GM12878 (cell line): Measurements from ENCODE around the gene TEKT5. TPM values are rescaled to one million over a fixed set of nuclear protein-coding genes. Genes with fewer than 3 reads are reported as not detected.

Source experiments
- ATAC-seq: fragments of 200-7000 bp; cut with Tn5 transposase; 3 replicates; pipeline ENCODE4 v1.9.1; 2020; ENCODE audit warnings: mild to moderate bottlenecking, moderate library complexity
- BruUV-seq: library from RNA; stranded (reverse); fragments of 400-500 nt; replicated peaks from 2 replicates; lab custom pipeline; 2021; lab: Mats Ljungman, UMichigan
- CTCF ChIA-PET: fragments of 300-600 bp; sonication (Branson Sonifier 250); formaldehyde crosslinking; extraction: SDS; loops from one replicate; lab custom pipeline; 2021; ENCODE audit warnings: inconsistent platforms; lab: Yijun Ruan, JAX
- POLR2A ChIA-PET: fragments of 350-600 bp; formaldehyde crosslinking; extraction: SDS; loops from one replicate; lab custom pipeline; 2021; ENCODE audit warnings: inconsistent platforms; lab: Charles Lee
- RAD21 ChIA-PET: fragments of 300-600 bp; sonication (Branson Sonifier 250); formaldehyde crosslinking; loops from one replicate; lab custom pipeline; 2023; ENCODE audit warnings: antibody characterized with exemption; ENCODE audit not compliant: unreplicated experiment; lab: Charles Lee
- SMC1A ChIA-PET: fragments of 300-600 bp; sonication (Branson Sonifier 250); formaldehyde crosslinking; loops from one replicate; lab custom pipeline; 2023; ENCODE audit not compliant: unreplicated experiment, uncharacterized antibody; lab: Charles Lee
- DNase-seq: peaks from one replicate; pipeline ENCODE4 v3.0.0-alpha.2; 2011; ENCODE audit warnings: low read depth, low spot score
- FAIRE-seq: peaks from 3 replicates; lab custom pipeline; 2011; peaks lifted over from hg19 to GRCh38; lab: Jason Lieb, UNC
- H2AFZ ChIP-seq: 2 replicates; pipeline ENCODE4 v1.6.0; 2011; ENCODE audit warnings: low read depth, low read length, control low read depth; ENCODE audit not compliant: control insufficient read depth
- H3K27ac ChIP-seq: 2 replicates; pipeline ENCODE4 v1.5.1; 2011; ENCODE audit warnings: control low read depth; ENCODE audit not compliant: control insufficient read depth, insufficient read depth
- H3K27me3 ChIP-seq, 2 experiments: replicated peaks in 1 of 2; 2 replicates each; pipeline versions ENCODE4 v1.6.0 to v1.6.1; 2011; ENCODE audit warnings: low read length in 1 of 2; ENCODE audit not compliant: control insufficient read depth in 2 of 2, insufficient read depth in 2 of 2
- H3K36me3 ChIP-seq, 2 experiments: 2 replicates each; pipeline ENCODE4 v1.5.1; 2011; ENCODE audit warnings: low read length in 1 of 2; ENCODE audit not compliant: control insufficient read depth in 2 of 2, insufficient read depth in 2 of 2
- H3K4me1 ChIP-seq: 2 replicates; pipeline ENCODE4 v1.6.1; 2011; ENCODE audit warnings: mild to moderate bottlenecking, low read length, moderate library complexity, mixed read lengths; ENCODE audit not compliant: control insufficient read depth, insufficient read depth
- H3K4me2 ChIP-seq: 2 replicates; pipeline ENCODE4 v1.6.0; 2011; ENCODE audit warnings: control low read depth; ENCODE audit not compliant: control insufficient read depth, insufficient read depth
- H3K4me3 ChIP-seq: fragments of 200-600 bp; sonication (generic); 2 replicates; pipeline ENCODE4 v1.5.1; 2016
- H3K79me2 ChIP-seq: 2 replicates; pipeline ENCODE4 v1.6.0; 2011; ENCODE audit warnings: low read length; ENCODE audit not compliant: control insufficient read depth, insufficient read depth
- H3K9ac ChIP-seq: 2 replicates; pipeline ENCODE4 v1.8.0; 2011; ENCODE audit warnings: low read length, control low read depth, mixed read lengths; ENCODE audit not compliant: control insufficient read depth, insufficient read depth
- H3K9me3 ChIP-seq: replicated peaks from 3 replicates; pipeline ENCODE4 v1.5.1; 2011; ENCODE audit warnings: mild to moderate bottlenecking, low read length; ENCODE audit not compliant: control insufficient read depth, insufficient read depth
- H4K20me1 ChIP-seq: 2 replicates; pipeline ENCODE4 v1.6.0; 2011; ENCODE audit not compliant: control insufficient read depth, insufficient read depth
- IKZF1 ChIP-seq: fragments of 450-650 bp; conservative IDR thresholded peaks from 2 replicates; pipeline ENCODE4 v1.6.1; 2017; ENCODE audit warnings: antibody characterized with exemption, mild to moderate bottlenecking
- RBBP5 ChIP-seq: fragments of 200-600 bp; sonication (generic); conservative IDR thresholded peaks from 2 replicates; pipeline ENCODE4 v1.6.1; 2016
- SUZ12 ChIP-seq: fragments of 200-600 bp; sonication (generic); IDR thresholded peaks from one replicate; pipeline ENCODE4 v1.6.1; 2018; ENCODE audit warnings: antibody characterized with exemption, mild to moderate bottlenecking; ENCODE audit not compliant: unreplicated experiment
- WGBS: methylation state at CpG from one replicate; pipeline ENCODE4 v1.1.6; 2016; ENCODE audit warnings: low lambda C conversion rate; ENCODE audit not compliant: insufficient replicate concordance, insufficient coverage; ENCODE audit errors: missing lambda C conversion rate; 5-methylcytosine and 5-hydroxymethylcytosine counted together
- in situ Hi-C: fragments of 300-500 bp; cut with MboI; formaldehyde crosslinking; loops from 9 replicates; pipeline ENCODE4 v1.14.3; 2018; ENCODE audit warnings: mixed read lengths
- intact Hi-C: fragments of 100-400 bp; cut with micrococcal nuclease; formaldehyde crosslinking; loops from one replicate; pipeline ENCODE4 v1.14.2; 2022; ENCODE audit not compliant: unreplicated experiment
- polyA plus RNA-seq, 11 experiments: library from polyadenylated mRNA; depleted of rRNA in 4 of 11; unstranded in 6 of 11; stranded (reverse) in 5 of 11; fragments of >200 nt; fragmentation: Nextera tagmentation in 4 of 11; fragmentation: Illumina TruSeq in 1 of 11; extraction: Ambion mirVana in 4 of 11; extraction: Trizol in 1 of 11; gene quantifications; 1 replicate in 1 of 11; 2 replicates in 10 of 11; pipeline versions ENCODE4 v1.2.1 to v1.2.3, GENCODE V29; 2011 to 2016; ENCODE audit warnings: inconsistent platforms in 2 of 11, missing spikeins in 2 of 11, low read depth in 1 of 11
- total RNA-seq, 4 experiments: library from RNA; depleted of rRNA in 3 of 4; stranded (reverse); fragments of >200 nt in 3 of 4; fragmentation: Illumina TruSeq in 1 of 4; extraction: Trizol in 1 of 4; gene quantifications; 2 replicates each; pipeline versions ENCODE4 v1.2.1 to v1.2.3, GENCODE V29; 2013 to 2021
- TF ChIP-seq, protein P1 (sequence below): IDR thresholded peaks from 2 replicates; pipeline ENCODE4 v1.6.1; 2012; ENCODE audit warnings: low read length, inconsistent platforms
- TF ChIP-seq, protein P2 (sequence below): IDR thresholded peaks from 2 replicates; pipeline ENCODE4 v1.6.1; 2012; ENCODE audit warnings: mild to moderate bottlenecking, low read depth, low read length
- TF ChIP-seq, protein P3 (sequence below), 3 experiments: IDR thresholded peaks in 2 of 3; conservative IDR thresholded peaks in 1 of 3; 2 replicates each; pipeline ENCODE4 v1.5.1; 2011; ENCODE audit warnings: low read depth in 3 of 3, low read length in 3 of 3, mild to moderate bottlenecking in 3 of 3, control low read depth in 2 of 3, moderate library complexity in 2 of 3, inconsistent platforms in 1 of 3, mixed read lengths in 1 of 3; ENCODE audit not compliant: control insufficient read depth in 2 of 3, insufficient read depth in 1 of 3; ENCODE audit errors: extremely low read depth in 1 of 3

The TEKT5 gene
- total and polyA plus RNA-seq, 10 of the 15 experiments (the other 5 are each of a cell fraction or from before 2014, with no cell fraction given), result 0.19 to 2.2 (median 0.68) TPM; not detected in 1

DNA sequence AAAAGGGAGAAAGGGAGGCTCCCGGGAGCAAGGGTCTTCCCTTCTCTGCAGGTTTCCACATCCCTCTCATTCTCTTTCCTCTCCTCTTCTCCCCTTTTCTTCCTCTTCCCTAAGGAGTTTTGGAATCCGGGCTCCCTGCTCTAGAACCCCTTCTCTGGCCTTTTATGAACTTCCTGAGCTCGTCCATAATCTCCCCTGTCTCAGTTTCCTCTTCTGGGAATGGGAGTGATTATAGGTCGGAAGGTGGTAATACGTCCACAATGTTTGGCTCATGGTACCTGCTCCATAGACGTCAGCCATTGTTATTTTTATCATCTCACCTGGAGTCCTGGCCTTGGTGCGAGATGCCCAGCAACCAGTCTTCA, 113.9 kb downstream of the TEKT5 start:
- DNase-seq (no peak), FAIRE-seq (no peak), ATAC-seq (no peak)
- no peak overlapping the region for H3K27ac ChIP-seq
- H3K4me2 ChIP-seq, result peak overlapping the region; percentile 80; the same call in 1 of the 2 replicates
- H3K9me3 ChIP-seq, result no peaks in the 10 kb centered on the region
- peaks cover 10 to 22% of the 10 kb centered on the region in 2 experiments for H3K27me3 ChIP-seq
- no peaks in the 10 kb centered on the region for H4K20me1 ChIP-seq
- RAD21 ChIA-PET, result no interaction called here
- H3K4me3 ChIP-seq, result no peak overlapping the region
- BruUV-seq, result no TSS peak
- 0 out of 2 replicates have a peak overlapping the region, but pooled peaks have one; percentile 22 for H2AFZ ChIP-seq
- SMC1A ChIA-PET, result no interaction called here
- TF ChIP-seq IKZF1, result 0 out of 2 replicates have a peak, but pooled peaks have one; percentile 0
- TF ChIP-seq RBBP5, result no peak
- TF ChIP-seq, all 136 proteins: peak for 1
- POLR2A ChIA-PET, result no interaction called here
- WGBS, result 32% methylated on average over 7 of the region's 7 CpGs
- in situ Hi-C loops, result no loop called here
- Histone ChIP-seq H3K9ac (no peak overlapping the region), H3K4me1 (no peaks in the 10 kb centered on the region; the same call in 1 of the 2 replicates), H3K79me2 (no peaks in the 10 kb centered on the region), H3K36me3 (no peaks in the 10 kb centered on the region)
- intact Hi-C loops, result no loop called here
- CTCF ChIA-PET, result no interaction called here

DNA sequence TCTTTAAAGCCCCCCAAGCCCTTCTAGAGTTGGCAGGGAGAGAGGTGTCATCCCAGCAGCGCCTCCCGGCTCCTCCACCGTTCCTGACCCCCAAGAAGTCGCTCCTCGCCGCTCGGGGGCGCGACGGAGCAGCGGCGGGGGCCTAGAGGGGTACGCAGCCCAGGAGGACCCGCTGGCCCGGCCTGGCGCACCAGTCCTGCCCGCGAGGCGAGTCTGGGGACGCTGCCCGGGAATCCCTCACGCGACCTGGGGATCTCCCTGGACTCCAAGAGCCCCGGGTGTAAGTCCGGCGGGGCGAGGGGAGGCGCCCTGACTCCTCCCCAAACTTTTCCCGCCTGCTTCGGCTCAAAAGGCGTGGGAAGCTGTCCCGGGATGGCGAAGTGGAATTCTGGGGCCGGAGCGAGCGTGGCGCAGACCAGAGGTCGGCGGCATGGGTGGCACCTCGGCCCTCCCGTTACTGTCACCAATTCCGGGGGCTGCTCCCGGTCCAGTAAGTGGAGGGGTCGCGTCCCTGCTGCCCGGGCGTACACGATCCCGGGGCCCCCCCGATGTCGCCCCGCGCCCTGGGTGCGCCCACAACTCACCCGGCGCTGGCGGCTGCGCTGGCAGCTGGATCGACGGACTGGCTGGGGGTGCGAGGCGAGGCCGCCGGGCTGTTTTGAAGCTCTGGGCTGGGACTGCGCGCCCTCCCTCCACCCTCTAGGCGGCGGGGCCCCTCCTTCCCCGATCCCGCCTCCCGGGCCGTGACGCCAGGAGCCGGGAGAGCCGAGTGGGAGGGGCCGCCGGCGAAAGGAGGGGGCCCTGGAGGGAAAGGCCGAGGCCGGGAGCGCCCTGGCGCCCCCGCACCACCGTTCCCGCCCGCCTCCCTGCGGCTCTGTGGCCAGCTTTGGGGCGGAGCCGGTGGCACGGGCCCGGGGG, 114.5 kb downstream of the TEKT5 start, which contains the start of gene EMP2:
TSS of gene EMP2 (minus strand) at position 634 of the 918 bp plus-strand sequence. CDS start 32,981 bp downstream, outside the sequence.
- in situ Hi-C loops (no loop called here), intact Hi-C loops (no loop called here)
- ChIA-PET RAD21 (no interaction called here), SMC1A (no interaction called here), POLR2A (no interaction called here), CTCF (interaction anchor here (0.9 to 1.2 kb wide), 2 partner anchors 11 to 14 kb away, joined by 3 read pairs; no protein-coding TSS in a partner anchor)
- Histone ChIP-seq H3K9me3 (no peaks in the 10 kb centered on the region), H3K9ac (peak within 1 kb of the TSS; percentile 18; the same call in 1 of the 2 replicates), H3K4me1 (no peaks in the 10 kb centered on the region; the same call in 1 of the 2 replicates), H3K36me3 (no peaks in the 10 kb centered on the region), H3K4me2 (peak within 1 kb of the TSS; percentile 80), H2AFZ (peak within 1 kb of the TSS; percentile 22; the same call in 1 of the 2 replicates), H4K20me1 (no peaks in the 10 kb centered on the region), H3K79me2 (no peaks in the 10 kb centered on the region), H3K27ac (no peak within 1 kb of the TSS), H3K27me3 (peaks cover 10 to 22% of the 10 kb centered on the region in 2 experiments), H3K4me3 (peak within 1 kb of the TSS; percentile 16; the same call in 1 of the 2 replicates)
- FAIRE-seq, result no peak
- DNase-seq, result no peak
- no TSS peak for BruUV-seq
- peak; percentile 73 for ATAC-seq
- WGBS, result 8% methylated on average over 58 of the region's 91 CpGs
- peak; percentile 39 for TF ChIP-seq SUZ12
- TF ChIP-seq, protein P1, sequence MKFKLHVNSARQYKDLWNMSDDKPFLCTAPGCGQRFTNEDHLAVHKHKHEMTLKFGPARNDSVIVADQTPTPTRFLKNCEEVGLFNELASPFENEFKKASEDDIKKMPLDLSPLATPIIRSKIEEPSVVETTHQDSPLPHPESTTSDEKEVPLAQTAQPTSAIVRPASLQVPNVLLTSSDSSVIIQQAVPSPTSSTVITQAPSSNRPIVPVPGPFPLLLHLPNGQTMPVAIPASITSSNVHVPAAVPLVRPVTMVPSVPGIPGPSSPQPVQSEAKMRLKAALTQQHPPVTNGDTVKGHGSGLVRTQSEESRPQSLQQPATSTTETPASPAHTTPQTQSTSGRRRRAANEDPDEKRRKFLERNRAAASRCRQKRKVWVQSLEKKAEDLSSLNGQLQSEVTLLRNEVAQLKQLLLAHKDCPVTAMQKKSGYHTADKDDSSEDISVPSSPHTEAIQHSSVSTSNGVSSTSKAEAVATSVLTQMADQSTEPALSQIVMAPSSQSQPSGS, result no peak
- TF ChIP-seq, protein P2, sequence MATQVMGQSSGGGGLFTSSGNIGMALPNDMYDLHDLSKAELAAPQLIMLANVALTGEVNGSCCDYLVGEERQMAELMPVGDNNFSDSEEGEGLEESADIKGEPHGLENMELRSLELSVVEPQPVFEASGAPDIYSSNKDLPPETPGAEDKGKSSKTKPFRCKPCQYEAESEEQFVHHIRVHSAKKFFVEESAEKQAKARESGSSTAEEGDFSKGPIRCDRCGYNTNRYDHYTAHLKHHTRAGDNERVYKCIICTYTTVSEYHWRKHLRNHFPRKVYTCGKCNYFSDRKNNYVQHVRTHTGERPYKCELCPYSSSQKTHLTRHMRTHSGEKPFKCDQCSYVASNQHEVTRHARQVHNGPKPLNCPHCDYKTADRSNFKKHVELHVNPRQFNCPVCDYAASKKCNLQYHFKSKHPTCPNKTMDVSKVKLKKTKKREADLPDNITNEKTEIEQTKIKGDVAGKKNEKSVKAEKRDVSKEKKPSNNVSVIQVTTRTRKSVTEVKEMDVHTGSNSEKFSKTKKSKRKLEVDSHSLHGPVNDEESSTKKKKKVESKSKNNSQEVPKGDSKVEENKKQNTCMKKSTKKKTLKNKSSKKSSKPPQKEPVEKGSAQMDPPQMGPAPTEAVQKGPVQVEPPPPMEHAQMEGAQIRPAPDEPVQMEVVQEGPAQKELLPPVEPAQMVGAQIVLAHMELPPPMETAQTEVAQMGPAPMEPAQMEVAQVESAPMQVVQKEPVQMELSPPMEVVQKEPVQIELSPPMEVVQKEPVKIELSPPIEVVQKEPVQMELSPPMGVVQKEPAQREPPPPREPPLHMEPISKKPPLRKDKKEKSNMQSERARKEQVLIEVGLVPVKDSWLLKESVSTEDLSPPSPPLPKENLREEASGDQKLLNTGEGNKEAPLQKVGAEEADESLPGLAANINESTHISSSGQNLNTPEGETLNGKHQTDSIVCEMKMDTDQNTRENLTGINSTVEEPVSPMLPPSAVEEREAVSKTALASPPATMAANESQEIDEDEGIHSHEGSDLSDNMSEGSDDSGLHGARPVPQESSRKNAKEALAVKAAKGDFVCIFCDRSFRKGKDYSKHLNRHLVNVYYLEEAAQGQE, result no peak
- TF ChIP-seq, protein P3, sequence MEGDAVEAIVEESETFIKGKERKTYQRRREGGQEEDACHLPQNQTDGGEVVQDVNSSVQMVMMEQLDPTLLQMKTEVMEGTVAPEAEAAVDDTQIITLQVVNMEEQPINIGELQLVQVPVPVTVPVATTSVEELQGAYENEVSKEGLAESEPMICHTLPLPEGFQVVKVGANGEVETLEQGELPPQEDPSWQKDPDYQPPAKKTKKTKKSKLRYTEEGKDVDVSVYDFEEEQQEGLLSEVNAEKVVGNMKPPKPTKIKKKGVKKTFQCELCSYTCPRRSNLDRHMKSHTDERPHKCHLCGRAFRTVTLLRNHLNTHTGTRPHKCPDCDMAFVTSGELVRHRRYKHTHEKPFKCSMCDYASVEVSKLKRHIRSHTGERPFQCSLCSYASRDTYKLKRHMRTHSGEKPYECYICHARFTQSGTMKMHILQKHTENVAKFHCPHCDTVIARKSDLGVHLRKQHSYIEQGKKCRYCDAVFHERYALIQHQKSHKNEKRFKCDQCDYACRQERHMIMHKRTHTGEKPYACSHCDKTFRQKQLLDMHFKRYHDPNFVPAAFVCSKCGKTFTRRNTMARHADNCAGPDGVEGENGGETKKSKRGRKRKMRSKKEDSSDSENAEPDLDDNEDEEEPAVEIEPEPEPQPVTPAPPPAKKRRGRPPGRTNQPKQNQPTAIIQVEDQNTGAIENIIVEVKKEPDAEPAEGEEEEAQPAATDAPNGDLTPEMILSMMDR (IDR thresholded peaks at IDR 0.05 in 2 of 3, conservative IDR thresholded peaks at IDR 0.05 in 1 of 3; ENCODE audit: control insufficient read depth in 2 of 3, extremely low read depth in 1 of 3, insufficient read depth in 1 of 3, low read depth in 3 of 3, low read length in 3 of 3), result peak; percentile 7 to 23 (median 13); a peak in 2 of 6 replicates
